ENCODE results near the gene CST3.
"Not testable (repeated sequence)": the region's sequence is repeated elsewhere in the genome, so short reads cannot be mapped to it uniquely, and the experiment has no call there.

The CST3 gene

GRCh38 chr20:23620670-23621386, 16.9 kb downstream of the CST3 start:
- H3K4me1 ChIP-seq (ENCODE audit: control insufficient read depth, insufficient read depth, low read length), result peaks cover 21% of the 10 kb centered on the region
- H3K9ac ChIP-seq (ENCODE audit: low read length); H3K36me3 ChIP-seq (ENCODE audit: control insufficient read depth, insufficient read depth, low read length); H3K9me3 ChIP-seq (ENCODE audit: control insufficient read depth, low read length); H3K27me3 ChIP-seq (ENCODE audit: control insufficient read depth, insufficient read depth, low read length); H3K4me3 ChIP-seq (ENCODE audit: low read length): not testable (repeated sequence)

GRCh38 chr20:23614163-23614562, 23.6 kb downstream of the CST3 start:
- Histone ChIP-seq H3K4me3 (ENCODE audit: low read length) (no peak overlapping the region), H3K9me3 (ENCODE audit: control insufficient read depth, low read length) (no peaks in the 10 kb centered on the region), H3K4me1 (ENCODE audit: control insufficient read depth, insufficient read depth, low read length) (no peaks in the 10 kb centered on the region), H3K36me3 (ENCODE audit: control insufficient read depth, insufficient read depth, low read length) (no peaks in the 10 kb centered on the region), H3K27me3 (ENCODE audit: control insufficient read depth, insufficient read depth, low read length) (peaks cover 3% of the 10 kb centered on the region), H3K9ac (ENCODE audit: low read length) (no peak overlapping the region)

GRCh38 chr20:23613676-23614075, 24.1 kb downstream of the CST3 start:
- Histone ChIP-seq H3K9ac (ENCODE audit: low read length) (no peak overlapping the region), H3K4me3 (ENCODE audit: low read length) (no peak overlapping the region), H3K4me1 (ENCODE audit: control insufficient read depth, insufficient read depth, low read length) (no peaks in the 10 kb centered on the region), H3K9me3 (ENCODE audit: control insufficient read depth, low read length) (no peaks in the 10 kb centered on the region), H3K36me3 (ENCODE audit: control insufficient read depth, insufficient read depth, low read length) (no peaks in the 10 kb centered on the region), H3K27me3 (ENCODE audit: control insufficient read depth, insufficient read depth, low read length) (peaks cover 3% of the 10 kb centered on the region)

- Histone ChIP-seq H3K9me3 (ENCODE audit: control insufficient read depth, low read length) (no peaks in the 10 kb centered on the region), H3K4me1 (ENCODE audit: control insufficient read depth, insufficient read depth, low read length) (no peaks in the 10 kb centered on the region), H3K36me3 (ENCODE audit: control insufficient read depth, insufficient read depth, low read length) (no peaks in the 10 kb centered on the region), H3K4me3 (ENCODE audit: low read length) (no peak overlapping the region), H3K27me3 (ENCODE audit: control insufficient read depth, insufficient read depth, low read length) (peaks cover 3% of the 10 kb centered on the region), H3K9ac (ENCODE audit: low read length) (no peak overlapping the region)
Observed at GRCh38 chr20:23612396-23612795, 25.4 kb downstream of the CST3 start.

- Histone ChIP-seq H3K4me1 (ENCODE audit: control insufficient read depth, insufficient read depth, low read length) (no peaks in the 10 kb centered on the region), H3K9me3 (ENCODE audit: control insufficient read depth, low read length) (no peaks in the 10 kb centered on the region), H3K36me3 (ENCODE audit: control insufficient read depth, insufficient read depth, low read length) (no peaks in the 10 kb centered on the region), H3K4me3 (ENCODE audit: low read length) (no peak overlapping the region), H3K9ac (ENCODE audit: low read length) (no peak overlapping the region), H3K27me3 (ENCODE audit: control insufficient read depth, insufficient read depth, low read length) (peaks cover 3% of the 10 kb centered on the region)
Observed at GRCh38 chr20:23609486-23610109, 28.2 kb downstream of the CST3 start.

DNA sequence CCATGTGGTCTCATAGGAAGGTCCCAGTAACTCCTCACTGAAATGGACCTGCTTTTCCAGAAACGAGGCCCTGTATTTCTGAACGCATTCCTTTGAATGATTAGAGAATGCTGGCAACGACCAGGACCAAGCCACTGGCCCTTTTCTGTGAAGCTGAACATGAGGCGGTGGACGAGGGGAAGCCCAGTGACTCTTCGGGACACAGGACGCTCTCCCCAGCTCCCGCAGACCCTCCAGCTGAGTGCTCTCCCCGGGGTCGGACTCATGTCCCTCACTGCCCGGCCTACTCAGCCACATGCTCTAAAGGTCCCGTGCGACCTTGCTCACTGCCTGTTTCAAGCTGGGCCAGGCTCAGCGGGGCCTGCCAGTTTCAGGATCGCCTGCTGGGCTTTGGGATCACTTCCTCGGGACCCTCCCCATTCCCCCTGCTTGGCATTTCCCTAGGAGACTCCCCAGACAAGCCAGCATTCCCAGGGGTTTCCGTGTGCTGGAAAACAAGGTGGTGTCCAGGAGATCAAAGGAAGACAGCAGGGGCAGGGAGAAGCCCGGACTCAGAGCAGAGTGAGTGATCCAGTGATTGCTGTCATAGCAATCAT, 29.4 kb downstream of the CST3 start:
- H3K4me1 ChIP-seq (ENCODE audit: control insufficient read depth, insufficient read depth, low read length), result no peaks in the 10 kb centered on the region
- no peaks in the 10 kb centered on the region for H3K36me3 ChIP-seq (ENCODE audit: control insufficient read depth, insufficient read depth, low read length)
- no peak overlapping the region for H3K9ac ChIP-seq (ENCODE audit: low read length)
- no peaks in the 10 kb centered on the region for H3K9me3 ChIP-seq (ENCODE audit: control insufficient read depth, low read length)
- no peak overlapping the region for H3K4me3 ChIP-seq (ENCODE audit: low read length)
- peaks cover 3% of the 10 kb centered on the region for H3K27me3 ChIP-seq (ENCODE audit: control insufficient read depth, insufficient read depth, low read length)

DNA sequence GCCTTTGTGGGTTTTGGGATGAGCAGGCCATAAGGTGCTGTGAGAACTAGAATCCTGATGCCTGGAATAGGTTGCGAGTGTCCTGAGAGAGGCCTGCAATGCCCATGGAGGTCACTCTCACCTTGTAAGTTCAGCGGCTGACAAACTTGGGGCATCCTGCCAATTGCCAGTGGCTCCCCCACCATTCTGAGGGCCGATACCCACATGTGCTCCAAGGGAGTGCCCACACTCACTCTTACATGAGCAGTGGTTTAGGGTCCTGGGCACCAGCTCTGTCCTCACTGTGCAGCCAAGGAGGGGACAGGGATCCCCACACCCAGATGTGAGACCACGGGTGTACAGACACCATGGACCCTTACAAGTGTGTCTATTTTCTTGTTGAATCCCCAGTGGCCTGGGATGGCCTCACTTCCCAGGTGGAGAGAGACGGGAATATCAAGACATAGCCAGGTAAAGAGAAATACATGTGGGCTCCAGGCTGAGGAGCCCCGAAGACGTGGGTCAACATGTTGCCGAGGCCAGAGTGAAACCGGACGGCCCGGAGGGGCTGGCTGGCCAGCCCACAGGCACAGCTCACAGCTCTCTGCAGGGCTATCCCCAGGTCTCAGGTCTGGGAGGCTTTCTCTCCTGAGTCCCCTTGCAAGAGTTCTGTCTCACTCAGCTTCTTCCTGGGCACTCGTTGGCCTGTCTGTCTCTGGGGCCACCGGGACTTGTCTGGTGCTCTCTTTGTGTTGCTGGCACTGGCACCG, 30.1 kb downstream of the CST3 start:
- H3K9ac ChIP-seq (ENCODE audit: low read length), result no peak overlapping the region

DNA sequence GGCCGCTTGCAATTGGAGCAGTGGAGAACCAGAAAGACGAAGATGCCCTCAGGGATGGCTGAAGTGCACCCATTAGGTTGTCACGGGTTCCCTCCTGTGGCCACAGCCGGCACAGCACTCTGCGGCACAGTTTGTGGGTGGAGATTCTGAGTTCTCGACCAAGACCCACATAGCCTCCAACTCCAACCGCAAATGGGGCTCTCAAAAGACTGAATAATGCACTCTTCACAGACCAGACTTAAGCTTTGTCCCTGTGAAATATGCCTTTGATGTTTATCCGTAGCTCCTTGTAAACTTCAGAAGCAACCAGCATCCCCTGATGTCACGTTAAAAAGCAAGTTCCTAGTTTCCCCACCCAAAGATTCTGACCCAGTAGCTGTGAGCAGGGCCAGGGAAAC, 31.1 kb downstream of the CST3 start:
- Histone ChIP-seq H3K4me3 (ENCODE audit: low read length) (no peak overlapping the region), H3K36me3 (ENCODE audit: control insufficient read depth, insufficient read depth, low read length) (no peaks in the 10 kb centered on the region), H3K9me3 (ENCODE audit: control insufficient read depth, low read length) (no peaks in the 10 kb centered on the region), H3K27me3 (ENCODE audit: control insufficient read depth, insufficient read depth, low read length) (peaks cover 3% of the 10 kb centered on the region), H3K4me1 (ENCODE audit: control insufficient read depth, insufficient read depth, low read length) (no peaks in the 10 kb centered on the region), H3K9ac (ENCODE audit: low read length) (no peak overlapping the region)

More for the DNA sequence above, 30.1 kb downstream of the CST3 start:
- Histone ChIP-seq H3K4me3 (ENCODE audit: low read length) (no peak overlapping the region), H3K9me3 (ENCODE audit: control insufficient read depth, low read length) (no peaks in the 10 kb centered on the region), H3K27me3 (ENCODE audit: control insufficient read depth, insufficient read depth, low read length) (peaks cover 3% of the 10 kb centered on the region), H3K4me1 (ENCODE audit: control insufficient read depth, insufficient read depth, low read length) (no peaks in the 10 kb centered on the region), H3K36me3 (ENCODE audit: control insufficient read depth, insufficient read depth, low read length) (no peaks in the 10 kb centered on the region)

GRCh38 chr20:23605867-23606651, 31.7 kb downstream of the CST3 start, which contains the start of gene CST9:
Gene CST9, minus strand, starts transcription at chr20:23605917. Its CDS starts 53 bp downstream, at chr20:23605864.
- H3K9me3 ChIP-seq (ENCODE audit: control insufficient read depth, low read length), result no peaks in the 10 kb centered on the region
- no peak within 1 kb of the TSS for H3K4me3 ChIP-seq (ENCODE audit: low read length)
- H3K9ac ChIP-seq (ENCODE audit: low read length), result no peak within 1 kb of the TSS
- H3K36me3 ChIP-seq (ENCODE audit: control insufficient read depth, insufficient read depth, low read length), result no peaks in the 10 kb centered on the region
- no peaks in the 10 kb centered on the region for H3K27me3 ChIP-seq (ENCODE audit: control insufficient read depth, insufficient read depth, low read length)
- no peaks in the 10 kb centered on the region for H3K4me1 ChIP-seq (ENCODE audit: control insufficient read depth, insufficient read depth, low read length)

DNA sequence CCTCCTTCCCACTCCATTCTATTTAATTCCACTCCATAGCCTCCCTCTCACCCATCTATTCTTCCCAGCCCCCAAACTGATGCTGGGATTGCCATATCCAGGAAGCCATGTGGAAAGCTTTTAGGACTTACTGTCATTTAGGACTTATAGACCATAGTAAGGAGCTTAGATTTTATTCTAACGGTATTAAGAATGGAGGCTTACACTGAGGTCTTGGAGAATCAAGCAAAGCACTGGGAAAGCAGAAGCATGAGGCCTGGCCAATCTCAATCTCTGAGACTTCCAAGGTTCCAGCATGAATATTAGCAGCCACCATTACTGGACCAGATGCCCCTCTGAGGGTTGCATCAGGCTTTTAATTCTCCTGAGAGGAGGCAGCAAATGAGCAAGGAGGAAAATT, 33.4 kb downstream of the CST3 start:
- Histone ChIP-seq H3K9me3 (ENCODE audit: control insufficient read depth, low read length) (no peaks in the 10 kb centered on the region), H3K4me1 (ENCODE audit: control insufficient read depth, insufficient read depth, low read length) (no peaks in the 10 kb centered on the region), H3K4me3 (ENCODE audit: low read length) (no peak overlapping the region), H3K9ac (ENCODE audit: low read length) (no peak overlapping the region), H3K36me3 (ENCODE audit: control insufficient read depth, insufficient read depth, low read length) (no peaks in the 10 kb centered on the region), H3K27me3 (ENCODE audit: control insufficient read depth, insufficient read depth, low read length) (no peaks in the 10 kb centered on the region)

DNA sequence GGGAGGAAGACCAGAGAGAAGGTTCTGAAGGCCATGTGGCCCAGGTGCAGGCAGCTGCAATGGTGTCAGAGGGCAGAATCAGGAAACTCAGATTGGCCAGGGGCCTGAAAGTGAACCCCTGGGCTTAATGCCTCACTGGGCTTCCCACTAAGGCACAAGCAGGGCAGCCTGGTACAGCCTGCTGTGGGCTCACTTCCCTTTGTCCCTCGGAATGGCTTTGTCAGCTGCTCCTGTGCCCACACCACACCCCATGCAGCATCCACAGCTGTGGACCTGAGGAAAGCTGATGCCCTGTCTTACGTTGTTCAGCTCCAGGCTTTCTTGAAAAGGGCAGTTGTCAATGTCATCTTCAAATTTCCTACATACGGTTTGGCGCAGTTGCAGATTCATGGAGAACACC, 34.4 kb downstream of the CST3 start:
- H3K4me1 ChIP-seq (ENCODE audit: control insufficient read depth, insufficient read depth, low read length), result no peaks in the 10 kb centered on the region
- no peaks in the 10 kb centered on the region for H3K27me3 ChIP-seq (ENCODE audit: control insufficient read depth, insufficient read depth, low read length)
- H3K36me3 ChIP-seq (ENCODE audit: control insufficient read depth, insufficient read depth, low read length), result no peaks in the 10 kb centered on the region
- H3K9ac ChIP-seq (ENCODE audit: low read length), result no peak overlapping the region
- no peaks in the 10 kb centered on the region for H3K9me3 ChIP-seq (ENCODE audit: control insufficient read depth, low read length)
- no peak overlapping the region for H3K4me3 ChIP-seq (ENCODE audit: low read length)
